ENCODE results near the gene PPP1R15B.

PPP1R15B gene

DNA sequence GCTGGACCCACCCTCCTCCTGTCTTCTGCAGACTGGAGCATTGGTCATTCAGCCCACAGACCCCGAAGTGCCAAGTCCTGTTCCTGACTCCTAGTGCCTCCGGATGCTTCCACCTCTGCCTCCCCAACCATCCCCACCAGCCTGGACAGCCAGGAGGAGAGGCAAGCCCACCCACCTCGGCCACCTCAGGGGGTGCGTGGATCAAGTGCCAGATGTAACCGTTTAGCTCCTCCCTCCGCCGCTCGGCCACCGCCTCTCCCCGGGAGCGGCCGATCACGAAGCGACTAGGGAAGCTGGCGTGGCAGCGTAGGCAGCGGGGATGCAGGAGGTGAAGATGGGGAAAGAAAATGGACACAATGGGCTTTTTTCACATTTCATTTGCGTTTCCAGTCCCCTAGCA lies 18.1 kb upstream of the PPP1R15B start:
- no peak overlapping the region for H3K9ac ChIP-seq (ENCODE audit: low read length)

GRCh38 chr1:204426971-204427701 lies 15.5 kb upstream of the PPP1R15B start:
- Histone ChIP-seq H3K36me3 (ENCODE audit: low read length) (no peaks in the 10 kb centered on the region), H3K27ac (ENCODE audit: low read depth, low read length) (no peak overlapping the region), H3K4me2 (ENCODE audit: low read depth, low read length, poor library complexity, severe bottlenecking) (no peak overlapping the region), H4K20me1 (ENCODE audit: low read depth, low read length) (no peaks in the 10 kb centered on the region), H3K9me3 (ENCODE audit: insufficient read depth, low read length) (no peaks in the 10 kb centered on the region), H3K79me2 (ENCODE audit: insufficient read depth, low read length) (no peaks in the 10 kb centered on the region), H3F3A (ENCODE audit: insufficient read depth) (no peaks in the 10 kb centered on the region), H3K9me2 (replicated peaks; ENCODE audit: insufficient read depth, low read length) (no peaks in the 10 kb centered on the region), H3K27me3 (ENCODE audit: low read length) (no peaks in the 10 kb centered on the region), H3K4me3 (ENCODE audit: insufficient read depth, low read length, poor library complexity, severe bottlenecking) (no peak overlapping the region), H2AFZ (ENCODE audit: low read depth, low read length, severe bottlenecking) (no peak overlapping the region), H3K9ac (ENCODE audit: low read length) (no peak overlapping the region)
- TF ChIP-seq EZH2phosphoT487 (conservative IDR thresholded peaks at IDR 0.05; ENCODE audit: low read length): no peak
- TF ChIP-seq, protein P1, sequence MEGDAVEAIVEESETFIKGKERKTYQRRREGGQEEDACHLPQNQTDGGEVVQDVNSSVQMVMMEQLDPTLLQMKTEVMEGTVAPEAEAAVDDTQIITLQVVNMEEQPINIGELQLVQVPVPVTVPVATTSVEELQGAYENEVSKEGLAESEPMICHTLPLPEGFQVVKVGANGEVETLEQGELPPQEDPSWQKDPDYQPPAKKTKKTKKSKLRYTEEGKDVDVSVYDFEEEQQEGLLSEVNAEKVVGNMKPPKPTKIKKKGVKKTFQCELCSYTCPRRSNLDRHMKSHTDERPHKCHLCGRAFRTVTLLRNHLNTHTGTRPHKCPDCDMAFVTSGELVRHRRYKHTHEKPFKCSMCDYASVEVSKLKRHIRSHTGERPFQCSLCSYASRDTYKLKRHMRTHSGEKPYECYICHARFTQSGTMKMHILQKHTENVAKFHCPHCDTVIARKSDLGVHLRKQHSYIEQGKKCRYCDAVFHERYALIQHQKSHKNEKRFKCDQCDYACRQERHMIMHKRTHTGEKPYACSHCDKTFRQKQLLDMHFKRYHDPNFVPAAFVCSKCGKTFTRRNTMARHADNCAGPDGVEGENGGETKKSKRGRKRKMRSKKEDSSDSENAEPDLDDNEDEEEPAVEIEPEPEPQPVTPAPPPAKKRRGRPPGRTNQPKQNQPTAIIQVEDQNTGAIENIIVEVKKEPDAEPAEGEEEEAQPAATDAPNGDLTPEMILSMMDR (IDR thresholded peaks at IDR 0.05; ENCODE audit: insufficient read depth, low read length, poor library complexity, severe bottlenecking): no peak

More for the DNA sequence above, 18.1 kb upstream of the PPP1R15B start:
- no peaks in the 10 kb centered on the region for H3K79me2 ChIP-seq (ENCODE audit: insufficient read depth, low read length)
- H3K4me3 ChIP-seq (ENCODE audit: insufficient read depth, low read length, poor library complexity, severe bottlenecking): no peak overlapping the region
- no peak overlapping the region for H3K27ac ChIP-seq (ENCODE audit: low read depth, low read length)
- no peaks in the 10 kb centered on the region for H3F3A ChIP-seq (ENCODE audit: insufficient read depth)
- no peaks in the 10 kb centered on the region for H3K9me2 ChIP-seq (replicated peaks; ENCODE audit: insufficient read depth, low read length)
- no peaks in the 10 kb centered on the region for H3K36me3 ChIP-seq (ENCODE audit: low read length)
- H4K20me1 ChIP-seq (ENCODE audit: low read depth, low read length): no peaks in the 10 kb centered on the region
- no peak for TF ChIP-seq EZH2phosphoT487 (conservative IDR thresholded peaks at IDR 0.05; ENCODE audit: low read length)
- TF ChIP-seq, protein P1 (IDR thresholded peaks at IDR 0.05; ENCODE audit: insufficient read depth, low read length, poor library complexity, severe bottlenecking): no peak
- no peaks in the 10 kb centered on the region for H3K9me3 ChIP-seq (ENCODE audit: insufficient read depth, low read length)
- no peaks in the 10 kb centered on the region for H3K27me3 ChIP-seq (ENCODE audit: low read length)
- no peak overlapping the region for H2AFZ ChIP-seq (ENCODE audit: low read depth, low read length, severe bottlenecking)
- no peak overlapping the region for H3K4me2 ChIP-seq (ENCODE audit: low read depth, low read length, poor library complexity, severe bottlenecking)

GRCh38 chr1:204426474-204426873 lies 14.9 kb upstream of the PPP1R15B start:
- H3K36me3 ChIP-seq (ENCODE audit: low read length): no peaks in the 10 kb centered on the region
- TF ChIP-seq, protein P1 (IDR thresholded peaks at IDR 0.05; ENCODE audit: insufficient read depth, low read length, poor library complexity, severe bottlenecking): no peak
- no peak for TF ChIP-seq EZH2phosphoT487 (conservative IDR thresholded peaks at IDR 0.05; ENCODE audit: low read length)

More at GRCh38 chr1:204426474-204426873, 14.9 kb upstream of the PPP1R15B start:
- Histone ChIP-seq H2AFZ (ENCODE audit: low read depth, low read length, severe bottlenecking) (no peak overlapping the region), H3K9me3 (ENCODE audit: insufficient read depth, low read length) (no peaks in the 10 kb centered on the region), H3F3A (ENCODE audit: insufficient read depth) (no peaks in the 10 kb centered on the region), H3K4me2 (ENCODE audit: low read depth, low read length, poor library complexity, severe bottlenecking) (no peak overlapping the region), H3K9me2 (replicated peaks; ENCODE audit: insufficient read depth, low read length) (no peaks in the 10 kb centered on the region), H3K4me3 (ENCODE audit: insufficient read depth, low read length, poor library complexity, severe bottlenecking) (no peak overlapping the region), H4K20me1 (ENCODE audit: low read depth, low read length) (no peaks in the 10 kb centered on the region), H3K79me2 (ENCODE audit: insufficient read depth, low read length) (no peaks in the 10 kb centered on the region), H3K9ac (ENCODE audit: low read length) (no peak overlapping the region), H3K27me3 (ENCODE audit: low read length) (no peaks in the 10 kb centered on the region), H3K27ac (ENCODE audit: low read depth, low read length) (no peak overlapping the region)

All from SU-DHL-6 (cell line).